ENCODE data around the gene HIRIP3.

HIRIP3 gene

DNA sequence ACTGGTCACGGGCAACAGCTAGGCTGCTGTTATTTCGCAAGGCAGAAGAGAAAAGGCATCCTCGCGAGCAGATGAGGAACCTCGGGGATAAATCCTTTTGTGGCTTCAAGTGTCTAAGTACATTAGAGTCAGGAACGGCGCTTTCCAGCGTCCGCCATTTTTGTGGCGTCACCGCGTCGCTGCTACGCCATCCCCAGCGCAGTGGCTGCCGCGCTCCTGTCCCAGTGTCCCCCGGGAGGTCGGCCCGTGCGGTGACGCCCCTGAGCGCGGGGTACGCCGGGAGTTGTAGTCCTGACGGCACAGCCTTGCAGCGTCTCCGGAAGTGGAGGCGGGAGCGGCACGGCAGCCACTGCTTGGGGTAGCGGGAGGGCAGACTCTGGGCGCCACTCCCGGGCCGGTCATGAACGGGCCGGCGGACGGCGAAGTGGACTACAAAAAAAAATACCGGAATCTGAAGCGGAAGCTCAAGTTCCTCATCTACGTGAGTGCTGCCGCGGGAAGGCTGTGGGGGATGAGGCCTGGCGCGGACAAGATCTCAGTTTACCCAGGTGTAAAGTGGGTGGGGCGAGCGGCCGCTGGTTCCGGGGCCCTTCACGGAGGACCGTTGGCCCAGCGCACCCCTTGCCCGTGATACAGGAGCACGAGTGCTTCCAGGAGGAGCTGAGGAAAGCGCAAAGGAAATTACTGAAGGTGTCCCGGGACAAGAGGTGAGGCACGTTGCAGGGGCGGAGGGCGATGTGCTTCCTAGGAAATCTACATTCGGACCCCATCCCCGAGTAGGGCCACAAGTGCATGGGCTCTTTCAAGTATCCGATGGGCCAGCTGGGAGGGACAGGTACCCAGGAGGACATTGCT, 721 bp upstream of the HIRIP3 start, which contains the start of gene INO80E:
TSS of gene INO80E (plus strand) at position 331 of the 855 bp plus-strand sequence. CDS start at position 401, 70 bp downstream.
- peak; percentile 99 for DNase-seq

DNA sequence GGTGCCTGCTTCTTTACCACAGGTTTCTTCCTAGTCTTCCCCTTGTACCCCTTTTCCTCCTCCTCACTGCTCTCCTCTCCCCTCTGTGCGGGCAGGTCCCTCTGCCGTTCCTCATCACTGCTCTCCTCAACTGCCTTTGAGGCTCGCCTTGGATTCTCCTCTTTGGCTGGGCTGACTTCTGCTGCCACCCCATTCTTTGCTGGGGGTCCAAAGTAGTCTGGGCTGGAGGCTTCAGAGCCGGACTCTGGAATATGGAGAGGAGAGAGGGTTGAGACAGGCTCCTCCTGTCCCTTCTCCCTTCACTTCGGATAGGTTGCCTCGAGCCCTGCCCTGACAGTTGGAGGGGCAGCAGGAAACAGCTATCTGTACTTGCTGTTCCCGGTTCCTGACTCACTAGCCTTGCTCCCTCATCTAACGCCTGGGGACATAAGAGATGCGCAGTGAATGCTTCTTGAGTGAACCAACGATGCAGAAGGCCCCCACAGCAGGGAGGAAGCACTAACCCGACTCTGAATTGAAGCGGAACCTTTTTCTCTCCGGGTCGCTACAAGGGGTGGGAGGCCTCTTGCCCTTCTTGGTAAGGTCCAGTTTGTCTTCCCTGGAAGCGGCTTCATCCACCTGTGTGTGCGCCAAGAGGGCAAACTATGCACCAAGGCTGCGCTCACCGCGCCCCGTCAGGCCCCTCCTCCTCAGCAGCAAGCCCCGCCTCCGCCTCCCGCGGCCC, 655 bp downstream of the HIRIP3 start:
- DNase-seq = no peak

DNA sequence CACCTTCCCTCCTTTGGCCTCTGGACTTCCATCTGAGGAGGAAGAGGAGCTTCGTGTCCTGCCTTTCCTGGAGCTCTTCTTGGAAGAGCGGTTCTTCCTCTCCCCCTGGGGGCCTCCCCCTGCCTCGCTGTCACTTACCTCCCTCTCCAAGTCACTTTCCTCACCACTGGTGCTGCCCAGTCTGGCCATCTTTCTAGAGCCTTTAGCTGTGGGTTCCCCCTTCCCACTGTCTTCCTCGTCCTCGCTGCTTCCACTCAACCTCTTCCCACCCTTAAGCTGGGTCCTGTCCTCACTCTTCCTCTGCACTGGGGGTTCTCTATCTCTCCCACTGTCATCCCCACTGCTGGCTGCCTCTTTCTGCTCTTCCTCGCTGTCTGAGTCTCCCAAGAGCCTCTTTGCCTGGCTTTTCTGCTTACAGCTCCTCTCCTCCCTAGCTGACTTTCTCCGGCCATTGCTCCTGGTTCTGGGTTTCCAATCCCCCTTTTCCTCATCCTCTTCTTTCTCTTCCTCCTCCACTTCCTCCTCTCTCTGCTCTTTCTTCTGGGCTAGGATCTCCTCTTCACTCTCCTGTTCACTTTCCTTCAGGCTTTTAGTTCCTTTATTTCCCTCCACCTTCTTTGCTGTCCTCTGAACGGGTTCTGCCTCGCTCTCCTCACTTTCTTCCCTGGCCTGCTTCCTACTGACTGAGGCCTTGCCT, 1.4 kb downstream of the HIRIP3 start:
- no peak for DNase-seq

DNA sequence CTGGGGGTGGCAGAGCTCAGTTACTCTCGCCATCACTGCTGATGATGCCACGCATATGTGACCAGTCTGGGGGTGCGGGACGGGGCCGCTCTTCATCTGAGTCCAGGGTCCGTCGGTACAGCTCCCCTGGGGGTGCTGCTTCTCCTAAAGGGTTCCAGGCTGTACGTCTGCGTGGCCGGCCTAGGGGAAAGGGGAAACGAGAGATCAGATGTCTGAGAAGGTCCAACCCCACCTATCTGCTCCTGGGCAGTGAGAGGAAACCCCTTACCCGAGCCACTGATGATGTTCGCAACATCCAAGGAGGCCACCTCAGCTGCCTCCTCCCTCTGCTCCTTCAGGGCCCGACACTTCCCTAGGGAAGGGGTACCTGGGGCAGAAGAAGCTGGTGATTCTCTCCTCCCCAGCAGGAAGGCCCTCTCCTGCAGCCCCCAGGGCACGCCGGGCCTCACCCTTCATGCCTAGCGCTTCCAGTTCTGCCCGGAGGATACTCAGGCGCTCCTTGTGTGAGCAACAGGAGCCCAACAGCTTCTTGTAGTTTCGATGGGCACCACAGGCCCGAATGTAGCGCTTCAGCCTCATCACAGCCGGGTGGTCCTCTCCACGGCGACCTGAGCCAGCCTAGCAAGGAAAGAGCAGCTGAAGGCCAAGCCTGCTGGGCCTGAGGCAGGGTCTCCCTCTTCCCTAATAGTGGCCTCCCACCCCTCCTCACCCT, 2.1 kb downstream of the HIRIP3 start:
- DNase-seq = no peak

DNA sequence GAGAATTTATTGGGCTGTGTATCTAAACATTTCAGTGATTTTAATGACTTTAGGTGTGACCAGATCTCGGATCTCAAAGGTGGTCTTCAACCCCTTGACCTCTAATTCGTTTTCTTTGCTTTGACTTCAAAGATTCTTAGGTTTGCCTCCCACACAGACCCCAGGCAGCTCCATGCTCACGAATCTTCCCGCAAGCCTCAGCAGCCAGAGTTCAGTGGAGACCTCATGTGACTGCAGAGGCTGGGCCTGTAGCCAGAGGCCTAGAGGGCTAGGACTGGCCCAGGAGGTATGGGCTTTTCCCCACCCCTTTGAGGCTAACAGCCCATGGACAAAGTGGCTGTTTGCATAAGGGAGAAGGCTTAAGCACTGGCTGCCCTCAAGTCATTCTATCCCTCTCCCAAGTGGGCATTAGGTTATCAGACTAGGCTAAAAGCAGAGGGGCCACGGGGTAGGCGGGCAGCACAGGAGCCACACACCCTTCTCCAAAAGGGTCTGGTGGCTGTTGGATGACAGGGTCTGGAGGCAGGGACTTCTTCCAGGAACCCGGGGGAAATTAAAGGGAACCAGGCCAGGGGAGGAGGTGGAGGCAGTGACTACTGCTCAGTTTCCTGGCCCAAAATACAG, 3.0 kb downstream of the HIRIP3 start:
- DNase-seq = no peak

DNA sequence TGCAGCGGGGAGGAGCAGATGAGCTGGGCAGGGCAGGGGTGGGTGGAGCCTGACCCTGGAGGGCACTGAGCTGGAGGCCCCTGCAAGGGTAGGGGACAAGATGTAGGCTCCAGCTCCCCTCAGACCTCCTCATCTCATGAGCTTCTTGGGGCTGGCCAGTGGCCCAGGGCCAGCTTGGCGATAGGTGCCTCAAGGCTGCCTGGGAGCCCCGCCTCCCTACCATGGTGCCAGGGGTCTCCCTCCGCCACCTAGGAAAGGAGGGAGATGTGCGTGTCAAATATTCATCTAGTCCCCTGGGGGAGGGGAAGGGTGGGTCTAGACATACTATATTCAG, 3.9 kb downstream of the HIRIP3 start:
- DNase-seq = no peak

DNA sequence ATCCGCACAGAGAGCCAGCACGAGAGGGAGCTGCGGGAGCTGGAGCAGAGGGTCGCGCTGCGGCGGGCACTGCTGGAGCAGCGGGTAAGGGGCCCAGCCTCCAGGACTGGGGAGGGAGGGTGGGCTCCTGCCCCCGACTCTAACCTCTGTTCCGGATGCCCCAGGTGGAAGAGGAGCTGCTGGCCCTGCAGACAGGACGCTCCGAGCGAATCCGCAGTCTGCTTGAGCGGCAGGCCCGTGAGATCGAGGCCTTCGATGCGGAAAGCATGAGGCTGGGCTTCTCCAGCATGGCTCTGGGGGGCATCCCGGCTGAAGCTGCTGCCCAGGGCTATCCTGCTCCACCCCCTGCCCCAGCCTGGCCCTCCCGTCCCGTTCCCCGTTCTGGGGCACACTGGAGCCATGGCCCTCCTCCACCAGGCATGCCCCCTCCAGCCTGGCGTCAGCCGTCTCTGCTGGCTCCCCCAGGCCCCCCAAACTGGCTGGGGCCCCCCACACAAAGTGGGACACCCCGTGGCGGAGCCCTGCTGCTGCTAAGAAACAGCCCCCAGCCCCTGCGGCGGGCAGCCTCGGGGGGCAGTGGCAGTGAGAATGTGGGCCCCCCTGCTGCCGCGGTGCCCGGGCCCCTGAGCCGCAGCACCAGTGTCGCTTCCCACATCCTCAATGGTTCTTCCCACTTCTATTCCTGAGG, 4.4 kb downstream of the HIRIP3 start:
- DNase-seq = no peak

DNA sequence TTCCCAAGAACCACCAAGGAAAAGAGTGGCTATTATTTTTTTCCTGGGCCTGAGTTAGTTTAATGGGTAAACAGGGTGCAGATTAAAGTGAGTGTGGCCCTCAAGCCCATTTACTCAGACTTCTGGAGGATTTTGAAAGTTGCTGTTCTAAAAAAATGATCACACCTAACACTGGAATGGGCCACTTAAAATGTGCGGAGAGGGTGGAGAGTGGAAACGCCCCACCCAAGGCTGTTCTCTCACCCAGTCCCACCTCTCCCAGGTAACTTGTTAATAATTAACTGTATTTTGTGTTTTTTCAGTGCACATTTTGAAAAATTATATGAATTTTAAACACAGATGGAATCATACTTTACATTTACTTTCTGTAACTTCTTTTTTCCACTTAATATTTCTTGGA, 5.4 kb downstream of the HIRIP3 start:
- DNase-seq = no peak

DNA sequence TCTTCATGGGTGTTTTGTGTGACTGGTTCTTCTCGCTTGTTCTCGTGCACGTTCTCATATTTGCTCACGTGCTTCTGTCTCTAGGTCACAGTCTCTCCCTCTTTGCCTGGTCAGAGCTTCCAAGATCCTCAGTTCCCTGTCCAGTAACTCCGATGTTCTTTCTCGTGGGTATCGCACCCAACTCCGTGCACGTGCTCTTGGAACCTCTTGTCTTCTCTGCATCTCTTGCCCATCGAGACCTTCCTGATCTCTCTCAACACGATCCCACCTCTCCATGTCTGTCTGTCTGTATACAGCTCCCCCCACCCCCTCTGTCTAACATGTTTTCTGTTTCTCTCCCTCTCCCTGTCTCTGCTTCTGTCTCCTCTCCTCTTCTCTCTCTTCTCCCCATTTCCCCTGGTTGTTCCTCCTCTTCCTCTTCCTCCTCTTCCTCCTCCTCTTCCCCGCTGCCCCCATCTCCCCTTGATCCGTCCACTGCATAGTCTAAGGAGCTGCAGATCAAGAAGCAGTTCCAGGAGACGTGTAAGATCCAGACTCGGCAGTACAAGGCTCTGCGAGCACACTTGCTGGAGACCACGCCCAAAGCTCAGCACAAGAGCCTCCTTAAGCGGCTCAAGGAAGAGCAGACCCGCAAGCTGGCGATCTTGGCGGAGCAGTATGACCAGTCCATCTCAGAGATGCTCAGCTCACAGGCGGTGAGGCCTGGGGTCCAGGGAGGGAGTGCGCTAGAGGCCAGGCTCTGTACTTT, 6.1 kb downstream of the HIRIP3 start:
- DNase-seq = no peak

DNA sequence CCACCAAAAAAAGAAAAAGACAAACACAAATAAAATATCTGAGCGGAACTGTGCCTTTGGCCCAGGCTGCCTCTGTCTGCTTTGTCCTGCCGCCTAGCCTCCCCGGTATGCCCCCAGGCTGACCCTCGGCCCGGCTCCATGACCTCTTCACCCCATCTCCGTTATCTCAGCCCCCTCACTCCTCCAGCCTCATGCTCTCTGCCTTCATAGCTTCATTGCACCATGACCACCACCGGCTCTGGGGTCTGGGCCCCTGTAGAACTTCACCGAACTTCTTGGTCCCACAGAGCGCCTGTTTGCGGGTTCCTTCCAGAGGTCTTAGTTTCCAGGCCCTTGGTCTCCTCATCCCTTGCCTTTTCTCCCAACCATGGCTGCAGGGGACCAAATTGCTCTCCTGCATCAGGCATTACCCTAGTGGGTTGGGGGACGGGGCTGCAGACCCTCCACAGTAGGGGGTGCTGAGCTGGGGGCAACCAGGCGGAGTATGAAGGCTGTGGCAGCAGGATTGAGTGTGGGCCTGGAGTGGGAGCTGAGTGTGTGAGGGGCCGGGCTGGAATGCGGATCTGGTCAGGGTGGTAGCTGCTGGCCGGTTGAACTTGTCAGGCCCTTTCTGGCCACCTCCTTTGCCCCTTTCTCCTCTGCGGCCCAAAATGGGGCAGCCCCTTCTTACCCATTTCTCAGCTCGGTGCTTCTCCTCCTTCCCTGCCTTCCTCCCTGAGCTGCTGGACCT, 6.9 kb downstream of the HIRIP3 start:
- DNase-seq = no peak

DNA sequence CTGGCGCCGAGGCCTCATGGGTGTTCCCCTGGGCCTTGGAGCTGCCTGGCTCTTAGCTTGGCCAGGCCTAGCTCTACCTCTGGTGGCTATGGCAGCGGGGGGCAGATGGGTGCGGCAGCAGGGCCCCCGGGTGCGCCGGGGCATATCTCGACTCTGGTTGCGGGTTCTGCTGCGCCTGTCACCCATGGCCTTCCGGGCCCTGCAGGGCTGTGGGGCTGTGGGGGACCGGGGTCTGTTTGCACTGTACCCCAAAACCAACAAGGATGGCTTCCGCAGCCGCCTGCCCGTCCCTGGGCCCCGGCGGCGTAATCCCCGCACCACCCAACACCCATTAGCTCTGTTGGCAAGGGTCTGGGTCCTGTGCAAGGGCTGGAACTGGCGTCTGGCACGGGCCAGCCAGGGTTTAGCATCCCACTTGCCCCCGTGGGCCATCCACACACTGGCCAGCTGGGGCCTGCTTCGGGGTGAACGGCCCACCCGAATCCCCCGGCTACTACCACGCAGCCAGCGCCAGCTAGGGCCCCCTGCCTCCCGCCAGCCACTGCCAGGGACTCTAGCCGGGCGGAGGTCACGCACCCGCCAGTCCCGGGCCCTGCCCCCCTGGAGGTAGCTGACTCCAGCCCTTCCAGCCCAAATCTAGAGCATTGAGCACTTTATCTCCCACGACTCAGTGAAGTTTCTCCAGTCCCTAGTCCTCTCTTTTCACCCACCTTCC, 7.9 kb downstream of the HIRIP3 start:
- no peak for DNase-seq

DNA sequence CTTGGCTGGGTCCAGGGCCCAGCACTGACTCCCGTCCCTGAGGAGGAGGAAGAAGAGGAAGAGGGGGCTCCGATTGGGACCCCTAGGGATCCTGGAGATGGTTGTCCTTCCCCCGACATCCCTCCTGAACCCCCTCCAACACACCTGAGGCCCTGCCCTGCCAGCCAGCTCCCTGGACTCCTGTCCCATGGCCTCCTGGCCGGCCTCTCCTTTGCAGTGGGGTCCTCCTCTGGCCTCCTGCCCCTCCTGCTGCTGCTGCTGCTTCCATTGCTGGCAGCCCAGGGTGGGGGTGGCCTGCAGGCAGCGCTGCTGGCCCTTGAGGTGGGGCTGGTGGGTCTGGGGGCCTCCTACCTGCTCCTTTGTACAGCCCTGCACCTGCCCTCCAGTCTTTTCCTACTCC, 8.5 kb downstream of the HIRIP3 start:
- no peak for DNase-seq

DNA sequence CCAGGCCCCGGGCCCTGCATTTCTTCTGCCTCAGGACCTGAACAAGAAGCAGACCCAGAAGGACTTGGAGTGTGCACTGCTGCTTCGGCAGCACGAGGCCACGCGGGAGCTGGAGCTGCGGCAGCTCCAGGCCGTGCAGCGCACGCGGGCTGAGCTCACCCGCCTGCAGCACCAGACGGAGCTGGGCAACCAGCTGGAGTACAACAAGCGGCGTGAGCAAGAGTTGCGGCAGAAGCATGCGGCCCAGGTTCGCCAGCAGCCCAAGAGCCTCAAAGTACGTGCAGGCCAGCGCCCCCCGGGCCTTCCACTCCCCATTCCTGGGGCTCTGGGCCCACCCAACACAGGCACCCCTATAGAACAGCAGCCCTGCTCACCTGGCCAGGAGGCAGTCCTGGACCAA, 9.2 kb downstream of the HIRIP3 start:
- DNase-seq = no peak

DNA sequence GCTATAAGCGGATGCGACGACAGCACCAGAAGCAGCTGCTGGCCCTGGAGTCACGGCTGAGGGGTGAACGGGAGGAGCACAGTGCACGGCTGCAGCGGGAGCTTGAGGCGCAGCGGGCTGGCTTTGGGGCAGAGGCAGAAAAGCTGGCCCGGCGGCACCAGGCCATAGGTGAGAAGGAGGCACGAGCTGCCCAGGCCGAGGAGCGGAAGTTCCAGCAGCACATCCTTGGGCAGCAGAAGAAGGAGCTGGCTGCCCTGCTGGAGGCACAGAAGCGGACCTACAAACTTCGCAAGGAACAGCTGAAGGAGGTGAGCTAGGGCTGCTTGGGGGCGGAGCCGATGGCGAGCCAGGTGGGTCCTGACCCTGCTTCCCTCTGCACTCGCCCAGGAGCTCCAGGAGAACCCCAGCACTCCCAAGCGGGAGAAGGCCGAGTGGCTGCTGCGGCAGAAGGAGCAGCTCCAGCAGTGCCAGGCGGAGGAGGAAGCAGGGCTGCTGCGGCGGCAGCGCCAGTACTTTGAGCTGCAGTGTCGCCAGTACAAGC, 10.1 kb downstream of the HIRIP3 start:
- no peak for DNase-seq

DNA sequence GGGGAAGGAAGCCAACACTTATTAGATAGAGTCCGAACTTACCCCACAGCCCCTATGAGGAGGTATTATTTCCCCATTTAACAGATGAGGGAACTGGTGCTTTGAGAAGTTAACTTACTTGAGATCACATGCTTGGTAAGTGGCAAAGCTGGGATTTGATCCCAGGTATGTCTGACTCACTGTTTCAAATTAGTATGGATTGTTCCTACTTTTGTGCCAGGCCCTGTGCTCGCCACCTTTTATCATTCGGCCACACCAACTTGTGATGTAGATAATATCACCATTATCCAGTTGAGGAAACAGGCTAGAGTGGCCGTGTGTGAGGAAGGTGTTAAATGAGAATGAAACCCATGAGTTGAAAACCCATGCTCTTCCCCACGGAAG, 10.7 kb downstream of the HIRIP3 start:
- DNase-seq = no peak

DNA sequence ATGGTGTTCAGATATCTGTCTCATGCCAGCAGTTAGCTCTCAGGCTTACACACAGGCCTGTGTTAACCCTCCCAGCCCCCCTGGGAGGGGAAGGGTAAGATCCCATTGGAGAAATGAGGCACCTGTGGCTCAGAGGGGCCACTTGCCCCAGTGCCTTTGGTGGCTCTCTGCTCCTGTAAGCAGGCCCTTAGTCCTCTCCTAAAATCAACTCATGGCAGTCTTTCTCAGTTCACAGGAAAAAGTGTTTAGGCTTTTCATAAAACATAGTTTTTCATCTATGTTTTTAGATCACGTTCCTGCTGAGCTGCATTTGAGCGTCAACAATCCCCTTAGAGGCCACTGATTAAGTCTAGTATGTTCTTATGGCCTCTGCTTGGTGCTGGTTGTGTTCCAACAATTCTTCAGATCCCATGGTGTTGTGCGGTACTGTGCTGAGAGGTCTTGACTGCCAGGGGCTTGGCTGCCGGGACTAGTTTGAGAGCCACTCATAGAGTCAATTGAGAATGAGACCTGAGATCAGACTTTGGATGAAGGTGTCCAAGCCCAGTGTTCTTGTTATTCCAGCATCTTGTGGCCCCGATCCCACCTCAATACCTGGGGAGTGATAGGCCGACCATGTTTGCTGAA, 11.2 kb downstream of the HIRIP3 start:
- no peak for DNase-seq

DNA sequence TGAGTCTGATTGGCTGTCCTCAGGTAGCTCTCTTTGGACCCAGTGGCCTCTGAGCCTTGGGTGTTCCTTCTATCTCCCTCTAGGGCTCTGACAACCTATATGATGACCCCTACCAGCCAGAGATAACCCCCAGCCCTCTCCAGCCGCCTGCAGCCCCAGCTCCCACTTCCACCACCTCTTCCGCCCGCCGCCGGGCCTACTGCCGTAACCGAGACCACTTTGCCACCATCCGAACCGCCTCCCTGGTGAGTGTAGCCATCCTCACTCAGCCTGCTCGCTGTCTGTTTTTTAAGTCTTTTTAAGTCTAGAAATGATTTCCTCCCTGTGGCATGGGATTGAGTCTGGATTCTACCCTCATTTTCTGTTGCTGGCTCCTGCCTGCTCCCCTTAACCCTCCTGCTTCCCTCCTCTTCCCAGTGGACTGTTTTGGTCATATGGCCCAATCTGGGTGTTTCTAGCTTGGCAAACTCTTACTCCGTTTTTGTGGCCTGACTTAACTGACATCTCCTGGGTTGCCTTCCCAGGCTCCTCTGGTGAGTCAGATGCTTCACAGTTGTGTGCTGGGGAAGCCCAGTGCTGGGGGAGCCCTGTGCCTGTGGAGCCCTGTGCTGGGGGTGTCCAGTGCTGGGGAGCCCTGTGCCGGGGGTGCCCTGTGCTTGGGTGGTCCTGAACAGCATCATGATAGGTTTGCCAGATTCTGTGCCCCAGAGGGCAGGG, 11.8 kb downstream of the HIRIP3 start:
- no peak for DNase-seq
